GM08714 (cell line): Measurements from ENCODE around the gene HPCA.

Source experiments
- H3K4me3 ChIP-seq: fragments of 200-500 bp; sonication (Bioruptor generic); 2 replicates; pipeline ENCODE4 v1.5.1; 2014; ENCODE audit warnings: mild to moderate bottlenecking, low read length, inconsistent platforms
- ZNF274 ChIP-seq: IDR thresholded peaks from 2 replicates; pipeline ENCODE4 v1.6.1; 2012; ENCODE audit warnings: mild to moderate bottlenecking, low read depth, low read length

The HPCA gene

GRCh38 chr1:32886004-32886827, at the start of gene HPCA:
Gene HPCA (plus strand): TSS chr1:32886491. CDS start chr1:32888899, 2,408 bp downstream.
- no peak within 1 kb of the TSS for H3K4me3 ChIP-seq

GRCh38 chr1:32848354-32849063, 37.8 kb upstream of the HPCA start:
- no peak for TF ChIP-seq ZNF274
- no peak overlapping the region for H3K4me3 ChIP-seq

More at GRCh38 chr1:32886004-32886827, at the start of gene HPCA:
- TF ChIP-seq ZNF274 = no peak

GRCh38 chr1:32855861-32856617, 30.3 kb upstream of the HPCA start:
- TF ChIP-seq ZNF274 = no peak
- H3K4me3 ChIP-seq = no peak overlapping the region

GRCh38 chr1:32858136-32858535, 28.2 kb upstream of the HPCA start:
- H3K4me3 ChIP-seq = no peak overlapping the region
- TF ChIP-seq ZNF274 = no peak

- H3K4me3 ChIP-seq = no peak overlapping the region
- no peak for TF ChIP-seq ZNF274
Measured at GRCh38 chr1:32858791-32859190, 27.5 kb upstream of the HPCA start.

GRCh38 chr1:32859915-32860314, 26.4 kb upstream of the HPCA start:
- H3K4me3 ChIP-seq = no peak overlapping the region
- TF ChIP-seq ZNF274 = no peak

- no peak for TF ChIP-seq ZNF274
- H3K4me3 ChIP-seq = no peak overlapping the region
Measured at GRCh38 chr1:32860566-32860965, 25.7 kb upstream of the HPCA start.

GRCh38 chr1:32861904-32862695, 24.2 kb upstream of the HPCA start:
- TF ChIP-seq ZNF274 = no peak
- H3K4me3 ChIP-seq = no peak overlapping the region

GRCh38 chr1:32863218-32863880, 22.9 kb upstream of the HPCA start:
- no peak for TF ChIP-seq ZNF274
- H3K4me3 ChIP-seq = no peak overlapping the region

- no peak for TF ChIP-seq ZNF274
- H3K4me3 ChIP-seq = no peak overlapping the region
Measured at GRCh38 chr1:32863881-32864245, 22.4 kb upstream of the HPCA start.

GRCh38 chr1:32864375-32865019, 21.8 kb upstream of the HPCA start:
- H3K4me3 ChIP-seq = no peak overlapping the region
- TF ChIP-seq ZNF274 = no peak

GRCh38 chr1:32865639-32866405, 20.5 kb upstream of the HPCA start:
- no peak for TF ChIP-seq ZNF274
- H3K4me3 ChIP-seq = no peak overlapping the region
